RCC 7860 (cell line): Measurements from ENCODE around the gene UCK2.
"Not testable (repeated sequence)": the region's sequence is repeated elsewhere in the genome, so short reads cannot be mapped to it uniquely, and the experiment has no call there.

Source experiments
- DNase-seq: peaks from one replicate; pipeline ENCODE4 v3.0.0-alpha.2; 2015; ENCODE audit warnings: low spot score
- FAIRE-seq: peaks from 2 replicates; lab custom pipeline; 2012; peaks lifted over from hg19 to GRCh38; lab: Jason Lieb, UNC

UCK2 gene

GRCh38 chr1:165827268-165828102 is at the start of gene UCK2:
TSS of gene UCK2 (plus strand) at chr1:165827614. CDS start at chr1:165827834, 220 bp downstream.
- peak; percentile 66 for DNase-seq
- FAIRE-seq, result no peak

- not testable (repeated sequence) for DNase-seq, FAIRE-seq
These were observed 49.2 kb upstream of the UCK2 start for GRCh38 chr1:165778197-165778596.

- not testable (repeated sequence) for DNase-seq, FAIRE-seq
These were observed 43.9 kb upstream of the UCK2 start for GRCh38 chr1:165783519-165783918.

- FAIRE-seq (no peak), DNase-seq (no peak)
These were observed 39.7 kb upstream of the UCK2 start for GRCh38 chr1:165787741-165788140.

GRCh38 chr1:165793951-165794350 is 33.5 kb upstream of the UCK2 start:
- FAIRE-seq, result no peak
- DNase-seq, result no peak

- FAIRE-seq, result no peak
- no peak for DNase-seq
These were observed 31.5 kb upstream of the UCK2 start for GRCh38 chr1:165795894-165796293.

GRCh38 chr1:165799387-165799786 is 28.0 kb upstream of the UCK2 start:
- no peak for FAIRE-seq
- no peak for DNase-seq

GRCh38 chr1:165804513-165804912 is 22.9 kb upstream of the UCK2 start:
- DNase-seq, FAIRE-seq: not testable (repeated sequence)

GRCh38 chr1:165807613-165808012 is 19.8 kb upstream of the UCK2 start:
- FAIRE-seq (no peak), DNase-seq (no peak)

GRCh38 chr1:165815725-165816124 is 11.7 kb upstream of the UCK2 start:
- DNase-seq (no peak), FAIRE-seq (no peak)

GRCh38 chr1:165816157-165816556 is 11.3 kb upstream of the UCK2 start:
- DNase-seq (no peak), FAIRE-seq (no peak)

GRCh38 chr1:165816826-165817497 is 10.5 kb upstream of the UCK2 start:
- FAIRE-seq, result no peak
- DNase-seq, result no peak

- FAIRE-seq (no peak), DNase-seq (no peak)
These were observed 3.7 kb upstream of the UCK2 start for GRCh38 chr1:165823552-165824268.

GRCh38 chr1:165824269-165824643 is 3.2 kb upstream of the UCK2 start:
- FAIRE-seq (no peak), DNase-seq (no peak)

- DNase-seq (no peak), FAIRE-seq (no peak)
These were observed 698 bp upstream of the UCK2 start for GRCh38 chr1:165826565-165827267.

- DNase-seq, result peak; percentile 12
- no peak for FAIRE-seq
These were observed 772 bp downstream of the UCK2 start for GRCh38 chr1:165828103-165828668.

- FAIRE-seq (no peak), DNase-seq (peak; percentile 73)
These were observed 1.4 kb downstream of the UCK2 start for GRCh38 chr1:165828669-165829329.

GRCh38 chr1:165829888-165830287 is 2.5 kb downstream of the UCK2 start:
- FAIRE-seq (no peak), DNase-seq (no peak)

- FAIRE-seq, result no peak
These were observed 3.7 kb downstream of the UCK2 start for GRCh38 chr1:165831146-165831545.

GRCh38 chr1:165832902-165833301 is 5.5 kb downstream of the UCK2 start:
- FAIRE-seq (no peak), DNase-seq (no peak)

More at GRCh38 chr1:165831146-165831545, 3.7 kb downstream of the UCK2 start:
- DNase-seq, result no peak
